ENCODE measurements around the gene ZBED3.

DNA sequence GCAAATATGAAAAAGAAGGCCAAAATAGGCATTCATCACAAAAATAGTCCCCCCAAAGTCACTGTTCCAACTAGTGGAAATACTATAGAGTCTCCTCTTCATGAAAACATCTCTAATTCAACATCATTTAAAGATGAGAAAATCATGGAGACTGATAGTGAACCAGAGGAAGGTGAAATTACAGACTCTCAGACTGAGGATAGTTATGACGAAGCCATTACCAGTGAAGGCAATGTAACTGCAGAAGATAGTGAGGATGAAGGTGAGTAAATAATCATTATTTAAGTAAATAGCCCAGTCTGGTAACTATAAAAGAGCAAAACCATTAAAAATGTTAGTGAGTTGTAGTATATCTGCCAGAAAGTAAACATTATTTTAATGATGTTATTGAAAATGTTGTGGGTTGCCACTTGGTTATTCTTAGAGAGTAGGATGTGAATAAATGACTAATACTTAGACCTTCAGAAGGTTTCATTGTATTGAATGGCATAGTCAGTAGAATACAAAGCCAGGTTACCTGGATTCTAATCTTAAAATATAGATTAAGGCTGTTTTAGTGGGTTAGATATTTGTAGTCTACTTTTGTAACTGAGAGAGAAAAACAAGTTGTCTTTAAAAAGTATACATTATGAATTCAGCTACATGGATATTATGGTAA, 40.5 kb downstream of the ZBED3 start:
- TF ChIP-seq POLR2A (IDR thresholded peaks at IDR 0.05; ENCODE audit: extremely low read depth, insufficient read length): no peak
- TF ChIP-seq, protein P1, sequence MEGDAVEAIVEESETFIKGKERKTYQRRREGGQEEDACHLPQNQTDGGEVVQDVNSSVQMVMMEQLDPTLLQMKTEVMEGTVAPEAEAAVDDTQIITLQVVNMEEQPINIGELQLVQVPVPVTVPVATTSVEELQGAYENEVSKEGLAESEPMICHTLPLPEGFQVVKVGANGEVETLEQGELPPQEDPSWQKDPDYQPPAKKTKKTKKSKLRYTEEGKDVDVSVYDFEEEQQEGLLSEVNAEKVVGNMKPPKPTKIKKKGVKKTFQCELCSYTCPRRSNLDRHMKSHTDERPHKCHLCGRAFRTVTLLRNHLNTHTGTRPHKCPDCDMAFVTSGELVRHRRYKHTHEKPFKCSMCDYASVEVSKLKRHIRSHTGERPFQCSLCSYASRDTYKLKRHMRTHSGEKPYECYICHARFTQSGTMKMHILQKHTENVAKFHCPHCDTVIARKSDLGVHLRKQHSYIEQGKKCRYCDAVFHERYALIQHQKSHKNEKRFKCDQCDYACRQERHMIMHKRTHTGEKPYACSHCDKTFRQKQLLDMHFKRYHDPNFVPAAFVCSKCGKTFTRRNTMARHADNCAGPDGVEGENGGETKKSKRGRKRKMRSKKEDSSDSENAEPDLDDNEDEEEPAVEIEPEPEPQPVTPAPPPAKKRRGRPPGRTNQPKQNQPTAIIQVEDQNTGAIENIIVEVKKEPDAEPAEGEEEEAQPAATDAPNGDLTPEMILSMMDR (IDR thresholded peaks at IDR 0.05; ENCODE audit: low read depth, low read length): no peak

All from NB4 (cell line).